ENCODE measurements around the gene RPS6KC1. TPM values are rescaled to one million over a fixed set of nuclear protein-coding genes. Genes with fewer than 3 reads are reported as not detected.

RPS6KC1 gene
- total RNA-seq, 1 experiment from 2014 or later, result 16.9 TPM

- Histone ChIP-seq H4K5ac (ENCODE audit: insufficient read length, low read depth, low read length) (no peak overlapping the region), H3K27me3 (ENCODE audit: insufficient read depth, low read length) (no peaks in the 10 kb centered on the region), H3K56ac (ENCODE audit: insufficient read length, low read depth, low read length) (no peak overlapping the region), H2BK12ac (ENCODE audit: insufficient read length, low read depth, low read length) (no peak overlapping the region), H3K9ac (ENCODE audit: extremely low read depth, insufficient read length, low read length) (no peak overlapping the region), H4K91ac (ENCODE audit: insufficient read length, low read depth, low read length) (no peak overlapping the region), H2BK20ac (ENCODE audit: low read depth, low read length, poor library complexity, severe bottlenecking) (no peak overlapping the region), H3K9me3 (ENCODE audit: control insufficient read depth, low read depth, low read length) (no peaks in the 10 kb centered on the region), H3T11ph (ENCODE audit: low read length) (no peak overlapping the region), H3K14ac (ENCODE audit: insufficient read depth, low read length) (no peak overlapping the region), H3K4me2 (ENCODE audit: insufficient read depth, insufficient read length, low read length) (no peak overlapping the region), H2AFZ (ENCODE audit: low read length) (no peak overlapping the region), H2BK15ac (ENCODE audit: low read depth, low read length) (no peak overlapping the region), H3K4ac (ENCODE audit: low read depth, low read length) (no peak overlapping the region), H4K20me1 (ENCODE audit: control insufficient read depth, insufficient read depth, insufficient read length) (no peaks in the 10 kb centered on the region), H2BK120ac (ENCODE audit: low read depth, low read length, poor library complexity, severe bottlenecking) (no peak overlapping the region), H3K23me2 (ENCODE audit: insufficient read length, low read depth, low read length, poor library complexity, severe bottlenecking) (no peaks in the 10 kb centered on the region), H3K4me1 (ENCODE audit: insufficient read depth, low read length) (no peaks in the 10 kb centered on the region), H3K79me1 (ENCODE audit: insufficient read depth, low read depth, low read length, poor library complexity, severe bottlenecking) (no peaks in the 10 kb centered on the region), H3K27ac (ENCODE audit: insufficient read length, low read depth, low read length) (no peak overlapping the region), H2BK5ac (ENCODE audit: insufficient read length, low read length) (no peak overlapping the region), H3K23ac (ENCODE audit: insufficient read length, low read depth, low read length) (no peak overlapping the region), H3K79me2 (ENCODE audit: insufficient read depth, low read length) (no peaks in the 10 kb centered on the region), H4K8ac (replicated peaks; ENCODE audit: insufficient read length, low read depth, low read length) (no peak overlapping the region), H2AK5ac (ENCODE audit: insufficient read length, low read length) (no peak overlapping the region), H3K18ac (ENCODE audit: insufficient read length, low read depth, low read length) (no peak overlapping the region)
- Mint-ChIP-seq H3K27ac (no peak overlapping the region), H3K4me3 (no peak overlapping the region), H3K4me1 (peaks cover 2 to 4% of the 10 kb centered on the region in 2 experiments; a peak in 2 of 4 replicates), H3K27me3 (ENCODE audit: low read depth) (no peaks in the 10 kb centered on the region), H3K9me3 (peaks cover 10 to 12% of the 10 kb centered on the region in 2 experiments; a peak in 4 of 5 replicates), H3K36me3 (ENCODE audit: insufficient read depth in 1 of 3, low read depth in 3 of 3) (peaks cover 12 to 31% (median 23%) of the 10 kb centered on the region in 3 experiments)
- DNase-seq, result no peak
- no CpG with 5 or more reads among the region's 5 CpGs for WGBS (ENCODE audit: extremely low coverage, insufficient read length, low lambda C conversion rate)
- peak; percentile 32; the same call in 1 of the 3 replicates for TF ChIP-seq CTCF (conservative IDR thresholded peaks at IDR 0.05)
Observed at GRCh38 chr1:213194383-213194782, 143.3 kb downstream of the RPS6KC1 start.

Data from H9 (cell line).